ENCODE results near the gene NOS3. TPM values are rescaled to one million over a fixed set of nuclear protein-coding genes. Genes with fewer than 3 reads are reported as not detected.

NOS3 gene
- total and polyA plus RNA-seq, 9 of the 15 experiments (the other 6 are each of a cell fraction or from before 2014, with no cell fraction given), result 1.1 to 121 (median 23.6) TPM

DNA sequence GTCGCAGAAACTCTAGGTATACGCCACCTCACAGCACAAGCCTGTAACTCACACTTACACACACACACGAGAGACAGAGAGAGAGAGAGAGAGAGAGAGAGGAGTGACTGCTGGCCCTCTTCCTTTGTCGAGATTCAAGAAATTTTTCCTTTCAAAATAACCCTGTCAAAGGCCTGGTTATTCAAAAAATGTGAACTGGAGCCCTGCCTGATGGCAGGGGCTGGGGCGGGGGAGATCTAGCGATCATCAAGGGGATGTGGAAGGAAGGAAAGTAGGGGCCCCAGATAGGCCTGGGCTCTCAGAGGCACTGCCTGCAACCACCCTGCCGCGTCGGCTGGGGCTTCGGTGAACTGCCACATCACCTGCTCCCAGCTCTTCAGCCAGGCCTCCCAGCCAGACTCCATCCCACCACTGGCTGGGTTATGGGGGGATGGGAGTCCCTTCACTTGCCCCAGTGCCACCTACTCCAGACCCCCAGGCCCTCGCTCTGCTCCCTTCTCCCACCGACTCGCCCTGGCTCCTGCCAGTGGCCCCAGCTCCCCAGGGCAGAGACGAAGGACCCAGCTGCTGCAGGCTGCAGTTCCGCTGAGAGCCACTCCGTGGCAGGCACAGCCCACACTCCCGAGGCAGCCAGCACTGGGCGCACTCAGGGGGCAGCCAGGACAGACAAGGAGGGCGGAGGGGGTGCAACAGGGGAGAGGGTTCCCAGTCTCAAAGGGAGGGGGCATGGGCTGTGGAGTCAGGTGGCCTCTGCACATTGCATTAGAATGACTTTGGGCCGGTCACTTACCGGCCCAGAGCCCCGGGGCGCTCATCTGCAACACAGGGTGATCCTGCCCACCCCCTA is 28.0 kb upstream of the NOS3 start (continued):
- TF ChIP-seq, protein P1, sequence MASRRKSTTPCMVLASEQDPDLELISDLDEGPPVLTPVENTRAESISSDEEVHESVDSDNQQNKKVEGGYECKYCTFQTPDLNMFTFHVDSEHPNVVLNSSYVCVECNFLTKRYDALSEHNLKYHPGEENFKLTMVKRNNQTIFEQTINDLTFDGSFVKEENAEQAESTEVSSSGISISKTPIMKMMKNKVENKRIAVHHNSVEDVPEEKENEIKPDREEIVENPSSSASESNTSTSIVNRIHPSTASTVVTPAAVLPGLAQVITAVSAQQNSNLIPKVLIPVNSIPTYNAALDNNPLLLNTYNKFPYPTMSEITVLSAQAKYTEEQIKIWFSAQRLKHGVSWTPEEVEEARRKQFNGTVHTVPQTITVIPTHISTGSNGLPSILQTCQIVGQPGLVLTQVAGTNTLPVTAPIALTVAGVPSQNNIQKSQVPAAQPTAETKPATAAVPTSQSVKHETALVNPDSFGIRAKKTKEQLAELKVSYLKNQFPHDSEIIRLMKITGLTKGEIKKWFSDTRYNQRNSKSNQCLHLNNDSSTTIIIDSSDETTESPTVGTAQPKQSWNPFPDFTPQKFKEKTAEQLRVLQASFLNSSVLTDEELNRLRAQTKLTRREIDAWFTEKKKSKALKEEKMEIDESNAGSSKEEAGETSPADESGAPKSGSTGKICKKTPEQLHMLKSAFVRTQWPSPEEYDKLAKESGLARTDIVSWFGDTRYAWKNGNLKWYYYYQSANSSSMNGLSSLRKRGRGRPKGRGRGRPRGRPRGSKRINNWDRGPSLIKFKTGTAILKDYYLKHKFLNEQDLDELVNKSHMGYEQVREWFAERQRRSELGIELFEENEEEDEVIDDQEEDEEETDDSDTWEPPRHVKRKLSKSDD (conservative IDR thresholded peaks at IDR 0.05; ENCODE audit: low read length), result peak; percentile 49; the same call in 1 of the 2 replicates
- TF ChIP-seq PRPF4 (IDR thresholded peaks at IDR 0.05; ENCODE audit: insufficient read depth, low read depth, low read length, poor library complexity, severe bottlenecking) (no peak), LCOR (CRISPR knock-in tag; IDR thresholded peaks at IDR 0.05) (no peak), ARHGAP35 (IDR thresholded peaks at IDR 0.05; ENCODE audit: partially characterized antibody) (no peak), CBFA2T2 (conservative IDR thresholded peaks at IDR 0.05) (no peak), POLR2B (IDR thresholded peaks at IDR 0.05; ENCODE audit: low read depth, partially characterized antibody) (no peak), MAFG (tag; conservative IDR thresholded peaks at IDR 0.05) (no peak), ZBTB33 (CRISPR knock-in tag; IDR thresholded peaks at IDR 0.05) (0 out of 2 replicates have a peak, but pooled peaks have one; percentile 65), FOXA3 (CRISPR knock-in tag; conservative IDR thresholded peaks at IDR 0.05 in 1 of 2, IDR thresholded peaks at IDR 0.05 in 1 of 2) (no peak), NUFIP1 (IDR thresholded peaks at IDR 0.05; ENCODE audit: partially characterized antibody) (no peak), HNRNPUL1 (IDR thresholded peaks at IDR 0.05; ENCODE audit: low read length) (no peak), NFYB (IDR thresholded peaks at IDR 0.05; ENCODE audit: extremely low read depth, insufficient read length) (no peak), YY1 (IDR thresholded peaks at IDR 0.05; ENCODE audit: borderline replicate concordance in 1 of 3, control insufficient read depth in 1 of 3, extremely low read depth in 1 of 3, insufficient read depth in 3 of 3, insufficient read length in 1 of 3, insufficient replicate concordance in 2 of 3, low read depth in 1 of 3, low read length in 2 of 3) (no peak), SRF (CRISPR knock-in tag; IDR thresholded peaks at IDR 0.05) (no peak; a peak in 1 of 4 replicates), NR1H2 (CRISPR knock-in tag; IDR thresholded peaks at IDR 0.05) (no peak; the same call in 1 of the 2 replicates), TSC22D4 (tag; IDR thresholded peaks at IDR 0.05) (no peak), ZNF146 (CRISPR knock-in tag; IDR thresholded peaks at IDR 0.05; ENCODE audit: unreplicated experiment) (no peak)
- TF ChIP-seq, protein P2, sequence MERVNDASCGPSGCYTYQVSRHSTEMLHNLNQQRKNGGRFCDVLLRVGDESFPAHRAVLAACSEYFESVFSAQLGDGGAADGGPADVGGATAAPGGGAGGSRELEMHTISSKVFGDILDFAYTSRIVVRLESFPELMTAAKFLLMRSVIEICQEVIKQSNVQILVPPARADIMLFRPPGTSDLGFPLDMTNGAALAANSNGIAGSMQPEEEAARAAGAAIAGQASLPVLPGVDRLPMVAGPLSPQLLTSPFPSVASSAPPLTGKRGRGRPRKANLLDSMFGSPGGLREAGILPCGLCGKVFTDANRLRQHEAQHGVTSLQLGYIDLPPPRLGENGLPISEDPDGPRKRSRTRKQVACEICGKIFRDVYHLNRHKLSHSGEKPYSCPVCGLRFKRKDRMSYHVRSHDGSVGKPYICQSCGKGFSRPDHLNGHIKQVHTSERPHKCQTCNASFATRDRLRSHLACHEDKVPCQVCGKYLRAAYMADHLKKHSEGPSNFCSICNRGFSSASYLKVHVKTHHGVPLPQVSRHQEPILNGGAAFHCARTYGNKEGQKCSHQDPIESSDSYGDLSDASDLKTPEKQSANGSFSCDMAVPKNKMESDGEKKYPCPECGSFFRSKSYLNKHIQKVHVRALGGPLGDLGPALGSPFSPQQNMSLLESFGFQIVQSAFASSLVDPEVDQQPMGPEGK (CRISPR knock-in tag; IDR thresholded peaks at IDR 0.05; ENCODE audit: borderline replicate concordance), result no peak
- TF ChIP-seq, protein P3, sequence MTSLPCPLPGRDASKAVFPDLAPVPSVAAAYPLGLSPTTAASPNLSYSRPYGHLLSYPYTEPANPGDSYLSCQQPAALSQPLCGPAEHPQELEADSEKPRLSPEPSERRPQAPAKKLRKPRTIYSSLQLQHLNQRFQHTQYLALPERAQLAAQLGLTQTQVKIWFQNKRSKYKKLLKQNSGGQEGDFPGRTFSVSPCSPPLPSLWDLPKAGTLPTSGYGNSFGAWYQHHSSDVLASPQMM (CRISPR knock-in tag; IDR thresholded peaks at IDR 0.05), result no peak

Data from K562 (cell line).